CD14-positive monocyte (primary cell): Measurements from ENCODE around the gene ZBTB4. TPM values are rescaled to one million over a fixed set of nuclear protein-coding genes. Genes with fewer than 3 reads are reported as not detected.
A peak's percentile ranks its signal among the peaks of the same experiment; 100 is the strongest.

Experiments used
- DNase-seq, 3 donors: peaks; one replicate each; pipeline ENCODE4 v3.0.0-alpha.2; 2011 to 2022
- H2AFZ ChIP-seq: 2 replicates; pipeline ENCODE4 v1.6.0; 2012; ENCODE audit warnings: mild to moderate bottlenecking, low read depth, low read length, inconsistent platforms; ENCODE audit not compliant: insufficient read depth, poor library complexity, severe bottlenecking
- H3K27ac ChIP-seq, 2 donors: 1 replicate in 1 of 2; 2 replicates in 1 of 2; pipeline ENCODE4 v1.5.1; 2012 to 2013; ENCODE audit warnings: low read length in 2 of 2, control low read depth in 1 of 2, inconsistent platforms in 1 of 2, low read depth in 1 of 2, mild to moderate bottlenecking in 1 of 2
- H3K27me3 ChIP-seq, 2 donors: one replicate each; pipeline versions ENCODE4 v1.6.0 to v1.6.1; 2011 to 2013; ENCODE audit warnings: low read length in 2 of 2; ENCODE audit not compliant: control insufficient read depth in 2 of 2, insufficient read depth in 2 of 2
- H3K36me3 ChIP-seq, 2 donors: replicated peaks in 1 of 2; 1 replicate in 1 of 2; 2 replicates in 1 of 2; pipeline versions ENCODE4 v1.5.1 to v1.6.1; 2012 to 2013; ENCODE audit warnings: low read length in 2 of 2, control low read depth in 1 of 2, inconsistent platforms in 1 of 2, mild to moderate bottlenecking in 1 of 2; ENCODE audit not compliant: insufficient read depth in 2 of 2, control insufficient read depth in 1 of 2
- H3K4me1 ChIP-seq, 2 donors: 1 replicate in 1 of 2; 2 replicates in 1 of 2; pipeline versions ENCODE4 v1.5.1 to v1.6.1; 2012 to 2013; ENCODE audit warnings: low read length in 2 of 2, control low read depth in 1 of 2, inconsistent platforms in 1 of 2, mild to moderate bottlenecking in 1 of 2, moderate library complexity in 1 of 2; ENCODE audit not compliant: insufficient read depth in 2 of 2, control insufficient read depth in 1 of 2
- H3K4me2 ChIP-seq: replicated peaks from 2 replicates; pipeline ENCODE3; 2012; ENCODE audit warnings: low read length, moderate library complexity, mild to moderate bottlenecking; ENCODE audit not compliant: poor library complexity, severe bottlenecking; ENCODE audit errors: extremely low read depth
- H3K4me3 ChIP-seq, 3 experiments: fragments of 200-600 bp in 1 of 3; sonication (generic) in 1 of 3; replicated peaks in 1 of 3; 1 replicate in 2 of 3; 2 replicates in 1 of 3; pipeline ENCODE4 v1.5.1; 2011 to 2013; ENCODE audit warnings: low read length in 3 of 3, mild to moderate bottlenecking in 3 of 3, control low read depth in 2 of 3, low read depth in 2 of 3, inconsistent platforms in 1 of 3, moderate library complexity in 1 of 3
- H3K79me2 ChIP-seq: 2 replicates; pipeline ENCODE4 v1.6.0; 2012; ENCODE audit warnings: mild to moderate bottlenecking, control low read depth, inconsistent platforms, low read length, moderate library complexity; ENCODE audit not compliant: insufficient read depth
- H3K9ac ChIP-seq: 2 replicates; pipeline ENCODE4 v1.6.0; 2017; ENCODE audit warnings: low read length, mild to moderate bottlenecking; ENCODE audit not compliant: insufficient read depth, poor library complexity, severe bottlenecking
- H3K9me3 ChIP-seq, 2 donors: replicated peaks in 1 of 2; 1 replicate in 1 of 2; 2 replicates in 1 of 2; pipeline versions ENCODE4 v1.5.1 to v1.6.1; 2012 to 2013; ENCODE audit warnings: low read length in 2 of 2, control low read depth in 1 of 2; ENCODE audit not compliant: control insufficient read depth in 1 of 2, insufficient read depth in 1 of 2
- H4K20me1 ChIP-seq: 2 replicates; pipeline ENCODE4 v1.6.0; 2012; ENCODE audit warnings: mild to moderate bottlenecking, low read length, control low read depth, moderate library complexity; ENCODE audit not compliant: insufficient read depth
- H3K27ac Mint-ChIP-seq, 7 donors: one replicate each; pipeline ENCODE4 v1.8.0; 2020; ENCODE audit warnings: mild to moderate bottlenecking in 7 of 7, mixed read lengths in 7 of 7, moderate library complexity in 6 of 7, inconsistent platforms in 2 of 7
- H3K27me3 Mint-ChIP-seq, 3 donors: one replicate each; pipeline ENCODE4 v1.8.0; 2021 to 2022; ENCODE audit warnings: low read depth in 3 of 3, mild to moderate bottlenecking in 3 of 3, mixed read lengths in 3 of 3, moderate library complexity in 3 of 3, inconsistent platforms in 1 of 3
- H3K36me3 Mint-ChIP-seq, 2 donors: one replicate each; pipeline ENCODE4 v1.8.0; 2020; ENCODE audit warnings: mixed read lengths in 2 of 2, inconsistent platforms in 1 of 2, mild to moderate bottlenecking in 1 of 2
- H3K4me1 Mint-ChIP-seq: one replicate; pipeline ENCODE4 v1.8.0; 2020; ENCODE audit warnings: mild to moderate bottlenecking, mixed read lengths
- H3K4me3 Mint-ChIP-seq, 2 donors: one replicate each; pipeline ENCODE4 v1.8.0; 2020; ENCODE audit warnings: mild to moderate bottlenecking in 2 of 2, mixed read lengths in 2 of 2, moderate library complexity in 1 of 2
- H3K9me3 Mint-ChIP-seq, 7 donors: one replicate each; pipeline ENCODE4 v1.8.0; 2020 to 2022; ENCODE audit warnings: mixed read lengths in 7 of 7, mild to moderate bottlenecking in 6 of 7, moderate library complexity in 6 of 7, inconsistent platforms in 2 of 7
- CTCF ChIP-seq: fragments of 200-600 bp; IDR thresholded peaks from one replicate; pipeline ENCODE4 v1.8.0; 2022; ENCODE audit warnings: antibody characterized with exemption, mild to moderate bottlenecking
- WGBS: methylation state at CpG from one replicate; pipeline ENCODE4 v1.1.5; 2013; ENCODE audit warnings: missing lambda C conversion rate; ENCODE audit not compliant: insufficient coverage; 5-methylcytosine and 5-hydroxymethylcytosine counted together
- intact Hi-C, 2 donors: fragments of 100-400 bp; cut with micrococcal nuclease; formaldehyde crosslinking; loops; one replicate each; pipeline versions ENCODE4 v1.15.0 to v1.15.1; 2023
- polyA plus RNA-seq, 3 donors: library from polyadenylated mRNA; depleted of rRNA in 1 of 3; unstranded in 2 of 3; stranded (reverse) in 1 of 3; fragments of 300-500 nt in 2 of 3; fragments of >200 nt in 1 of 3; fragmentation: Illumina TruSeq in 2 of 3; gene quantifications; 1 replicate in 2 of 3; 2 replicates in 1 of 3; pipeline ENCODE4 v1.2.3, GENCODE V29; 2012 to 2021

The ZBTB4 gene
- polyA plus RNA-seq, 3 donors, result 3.4 to 8.1 (median 4.4) TPM

- Histone ChIP-seq H3K9me3 (no peaks in the 10 kb centered on the region), H3K79me2 (peaks cover 59% of the 10 kb centered on the region), H3K9ac (no peak overlapping the region), H4K20me1 (peaks cover 80% of the 10 kb centered on the region), H3K27ac (no peak overlapping the region), H3K4me2 (no peak overlapping the region), H3K27me3 (no peaks in the 10 kb centered on the region), H2AFZ (no peak overlapping the region), H3K4me3 (no peak overlapping the region), H3K4me1 (no peaks in the 10 kb centered on the region), H3K36me3 (peaks cover 66 to 90% of the 10 kb centered on the region in 2 donors)
- peaks cover 0 to 4% (median 0%) of the 10 kb centered on the region in 3 donors for H3K27me3 Mint-ChIP-seq
- intact Hi-C loops, result no loop called here
- no peaks in the 10 kb centered on the region for H3K9me3 Mint-ChIP-seq
- H3K27ac Mint-ChIP-seq, result peak overlapping the region in 3 of 7 donors; percentile 22 to 41 (median 36)
- no peak for TF ChIP-seq CTCF
- DNase-seq, result no peak
- H3K4me1 Mint-ChIP-seq, result peaks cover 10% of the 10 kb centered on the region
- 97% methylated on average over 10 of the region's 12 CpGs for WGBS
- H3K4me3 Mint-ChIP-seq, result no peak overlapping the region
- H3K36me3 Mint-ChIP-seq, result peaks cover 76 to 87% of the 10 kb centered on the region in 2 donors
Observed at GRCh38 chr17:7495906-7496434, 16.5 kb upstream of the ZBTB4 start.

- no peak overlapping the region for H3K9ac ChIP-seq
- WGBS, result 100% methylated on average over 2 of the region's 3 CpGs
- no peak overlapping the region for H2AFZ ChIP-seq
- no peaks in the 10 kb centered on the region for H3K4me1 ChIP-seq
- no peaks in the 10 kb centered on the region for H3K9me3 ChIP-seq
- Mint-ChIP-seq H3K36me3 (peaks cover 74 to 78% of the 10 kb centered on the region in 2 donors), H3K4me1 (peaks cover 25% of the 10 kb centered on the region), H3K27me3 (peaks cover 0 to 4% (median 0%) of the 10 kb centered on the region in 3 donors), H3K27ac (peak overlapping the region in 3 of 7 donors; percentile 29 to 70 (median 41)), H3K9me3 (no peaks in the 10 kb centered on the region), H3K4me3 (no peak overlapping the region)
- H3K36me3 ChIP-seq, result peaks cover 49 to 79% of the 10 kb centered on the region in 2 donors
- no peak overlapping the region for H3K27ac ChIP-seq
- no peak for TF ChIP-seq CTCF
- no peak overlapping the region for H3K4me2 ChIP-seq
- DNase-seq, result no peak
- peaks cover 96% of the 10 kb centered on the region for H4K20me1 ChIP-seq
- intact Hi-C loops, result no loop called here
- H3K4me3 ChIP-seq, result no peak overlapping the region
- peaks cover 75% of the 10 kb centered on the region for H3K79me2 ChIP-seq
- H3K27me3 ChIP-seq, result no peaks in the 10 kb centered on the region
Observed at GRCh38 chr17:7493941-7494340, 14.5 kb upstream of the ZBTB4 start.
